K562 (cell line): ENCODE results near the gene KMT2E. TPM values are rescaled to one million over a fixed set of nuclear protein-coding genes. Genes with fewer than 3 reads are reported as not detected.

Source experiments
- ATAC-seq: fragments of 200-7000 bp; cut with Tn5 transposase; 3 replicates; pipeline ENCODE4 v1.9.1; 2020; ENCODE audit warnings: moderate library complexity
- BruUV-seq: library from RNA; stranded (reverse); fragments of 400-500 nt; replicated peaks from 2 replicates; lab custom pipeline; 2021; lab: Mats Ljungman, UMichigan
- CTCF ChIA-PET: fragments of 300-600 bp; formaldehyde crosslinking; extraction: SDS; loops from one replicate; lab custom pipeline; 2021; ENCODE audit warnings: low intra/inter-chr PET ratio; lab: Yijun Ruan, JAX
- POLR2A ChIA-PET: fragments of 300-600, 350-650 bp; sonication (Branson Sonifier 250); formaldehyde crosslinking; extraction: SDS; loops from one replicate; lab custom pipeline; 2021; ENCODE audit warnings: antibody characterized with exemption, inconsistent platforms; lab: Yijun Ruan, JAX
- DNase-seq, 4 experiments: peaks; one replicate each; pipeline versions ENCODE4 v3.0.0 to v3.0.0-alpha.2; 2011 to 2018; ENCODE audit warnings: low spot score in 3 of 4, mixed read lengths in 3 of 4; ENCODE audit errors: extremely low read depth in 1 of 4
- FAIRE-seq: peaks from 2 replicates; lab custom pipeline; 2011; peaks lifted over from hg19 to GRCh38; lab: Jason Lieb, UNC
- H2AFZ ChIP-seq: 2 replicates; pipeline ENCODE4 v1.6.0; 2011; ENCODE audit warnings: low read depth, low read length, control low read depth, inconsistent platforms
- H3K27ac ChIP-seq: fragments of 200-600 bp; 3 replicates; pipeline ENCODE4 v1.8.0; 2011; ENCODE audit warnings: low read depth, mild to moderate bottlenecking, control low read depth, inconsistent platforms, low read length, moderate library complexity, mixed read lengths; ENCODE audit errors: extremely low read depth
- H3K27me3 ChIP-seq, 2 experiments: fragments of 300-600 bp in 1 of 2; 2 replicates in 1 of 2; 3 replicates in 1 of 2; pipeline versions ENCODE4 v1.6.0 to v1.8.0; 2011; ENCODE audit warnings: inconsistent platforms in 2 of 2, low read length in 2 of 2, mild to moderate bottlenecking in 1 of 2, mixed read lengths in 1 of 2, moderate library complexity in 1 of 2; ENCODE audit not compliant: control insufficient read depth in 2 of 2, insufficient read depth in 2 of 2
- H3K36me3 ChIP-seq: fragments of 300-600 bp; 3 replicates; pipeline ENCODE4 v1.8.0; 2011; ENCODE audit warnings: mild to moderate bottlenecking, low read length, inconsistent platforms; ENCODE audit not compliant: control insufficient read depth, insufficient read depth
- H3K4me1 ChIP-seq, 2 experiments: fragments of 200-600 bp in 1 of 2; replicated peaks in 1 of 2; 2 replicates in 1 of 2; 3 replicates in 1 of 2; pipeline versions ENCODE4 v1.5.1 to v1.8.0; 2011; ENCODE audit warnings: inconsistent platforms in 2 of 2, low read length in 2 of 2, mild to moderate bottlenecking in 1 of 2, mixed read lengths in 1 of 2, moderate library complexity in 1 of 2; ENCODE audit not compliant: control insufficient read depth in 2 of 2, insufficient read depth in 2 of 2
- H3K4me2 ChIP-seq: 2 replicates; pipeline ENCODE4 v1.6.1; 2011; ENCODE audit warnings: low read length, control low read depth, inconsistent platforms, mixed read lengths; ENCODE audit not compliant: insufficient read depth
- H3K4me3 ChIP-seq: fragments of 200-600 bp; sonication (generic), shearing (Covaris generic); 2 replicates; pipeline ENCODE4 v1.5.1; 2016; ENCODE audit warnings: control low read depth, inconsistent platforms
- H3K79me2 ChIP-seq: fragments of 200-600 bp; 3 replicates; pipeline ENCODE4 v1.8.0; 2011; ENCODE audit warnings: low read length, inconsistent platforms; ENCODE audit not compliant: control insufficient read depth, insufficient read depth
- H3K9ac ChIP-seq, 2 experiments: 2 replicates each; pipeline versions ENCODE4 v1.6.0 to v1.6.1; 2011; ENCODE audit warnings: low read depth in 2 of 2, low read length in 2 of 2, control low read depth in 1 of 2, inconsistent platforms in 1 of 2, mild to moderate bottlenecking in 1 of 2, mixed read lengths in 1 of 2; ENCODE audit not compliant: insufficient read depth in 1 of 2
- H3K9me1 ChIP-seq: one replicate; pipeline ENCODE4 v1.6.0; 2011; ENCODE audit warnings: inconsistent platforms, mild to moderate bottlenecking, low read length, moderate library complexity; ENCODE audit not compliant: control insufficient read depth, insufficient read depth
- H3K9me3 ChIP-seq: replicated peaks from 2 replicates; pipeline ENCODE4 v1.5.1; 2011; ENCODE audit warnings: low read depth, low read length, inconsistent platforms; ENCODE audit not compliant: control insufficient read depth, insufficient read depth
- H4K20me1 ChIP-seq: replicated peaks from 2 replicates; pipeline ENCODE4 v1.6.1; 2011; ENCODE audit warnings: low read length, inconsistent platforms, mixed read lengths; ENCODE audit not compliant: control insufficient read depth, insufficient read depth
- CTCF ChIP-seq, 3 experiments: IDR thresholded peaks in 2 of 3; conservative IDR thresholded peaks in 1 of 3; 2 replicates each; pipeline ENCODE4 v1.5.1; 2011 to 2012; ENCODE audit warnings: low read length in 3 of 3, mild to moderate bottlenecking in 3 of 3, control low read depth in 2 of 3, improper control_type of control experiment in 1 of 3, inconsistent platforms in 1 of 3, low read depth in 1 of 3, mixed read lengths in 1 of 3, moderate library complexity in 1 of 3; ENCODE audit not compliant: insufficient read depth in 2 of 3
- MECOM ChIP-seq: fragments of 250-450 bp; sonication (Bioruptor Pico); IDR thresholded peaks from 2 replicates; pipeline ENCODE4 v1.8.0; 2022; ENCODE audit warnings: inconsistent platforms
- RAD21 ChIP-seq, 2 experiments: fragments of 250-450 bp in 1 of 2; fragments of 450-650 bp in 1 of 2; sonication (Bioruptor Pico) in 1 of 2; formaldehyde crosslinking in 1 of 2; IDR thresholded peaks in 1 of 2; conservative IDR thresholded peaks in 1 of 2; 2 replicates each; pipeline versions ENCODE4 v1.4.0 to v1.8.0; 2020 to 2022; ENCODE audit warnings: mild to moderate bottlenecking in 2 of 2, moderate library complexity in 1 of 2
- RFX7 ChIP-seq: fragments of 250-450 bp; sonication (Bioruptor Pico); IDR thresholded peaks from 2 replicates; pipeline ENCODE4 v1.5.1; 2021; ENCODE audit warnings: mild to moderate bottlenecking
- TBP ChIP-seq: optimal IDR thresholded peaks from 2 replicates; pipeline ENCODE3; 2011; ENCODE audit warnings: low read depth, low read length, improper control_type of control experiment
- THAP7 ChIP-seq: fragments of 250-450 bp; sonication (Bioruptor Pico); IDR thresholded peaks from 2 replicates; pipeline ENCODE4 v1.5.0; 2021
- ZNF124 ChIP-seq: sonication (generic); formaldehyde crosslinking; IDR thresholded peaks from 2 replicates; pipeline ENCODE4 v1.8.1; 2022; ENCODE audit warnings: missing genetic modification reagents
- ZSCAN29 ChIP-seq: fragments of 450-650 bp; IDR thresholded peaks from 2 replicates; pipeline ENCODE4 v1.6.1; 2017
- WGBS: fragments of 100-300 bp; shearing (Covaris generic); methylation state at CpG from one replicate; pipeline ENCODE4 v1.1.6; 2016; ENCODE audit warnings: low coverage, mixed read lengths; ENCODE audit not compliant: insufficient coverage; ENCODE audit errors: missing lambda C conversion rate; 5-methylcytosine and 5-hydroxymethylcytosine counted together
- in situ Hi-C: fragments of 300-500 bp; cut with MboI; formaldehyde crosslinking; loops from 4 replicates; pipeline ENCODE4 v1.15.0; 2018; ENCODE audit warnings: inconsistent platforms, mixed read lengths
- intact Hi-C: fragments of 100-400 bp; cut with micrococcal nuclease; formaldehyde crosslinking; loops from 2 replicates; pipeline ENCODE4 v1.14.2; 2022
- polyA plus RNA-seq, 8 experiments: library from polyadenylated mRNA; depleted of rRNA in 4 of 8; stranded (reverse) in 5 of 8; unstranded in 3 of 8; fragments of >200 nt; fragmentation: Nextera tagmentation in 2 of 8; fragmentation: Illumina TruSeq in 1 of 8; extraction: Ambion mirVana in 2 of 8; extraction: Trizol in 1 of 8; gene quantifications; 2 replicates each; pipeline versions ENCODE4 v1.2.1 to v1.2.3, GENCODE V29; 2011 to 2014; ENCODE audit warnings: inconsistent platforms in 1 of 8, missing spikeins in 1 of 8
- total RNA-seq, 7 experiments: library from RNA; depleted of rRNA in 6 of 7; stranded (reverse); fragments of >200 nt in 6 of 7; fragmentation: Illumina TruSeq in 2 of 7; extraction: Trizol in 2 of 7; gene quantifications; 2 replicates each; pipeline versions ENCODE4 v1.2.1 to v1.2.3, GENCODE V29; 2011 to 2021; ENCODE audit warnings: low replicate concordance in 1 of 7

Gene KMT2E
- total and polyA plus RNA-seq, 9 of the 15 experiments (the other 6 are each of a cell fraction or from before 2014, with no cell fraction given) = 8.9 to 55.3 (median 38.1) TPM

- no peaks in the 10 kb centered on the region for H3K9me3 ChIP-seq
- H3K4me3 ChIP-seq = no peak overlapping the region
- no peak overlapping the region for H3K9ac ChIP-seq
- H3K4me1 ChIP-seq = peaks cover 0 to 12% of the 10 kb centered on the region in 2 experiments; a peak in 3 of 5 replicates
- FAIRE-seq = no peak
- no peak for ATAC-seq
- peaks cover 3% of the 10 kb centered on the region for H4K20me1 ChIP-seq
- DNase-seq = no peak
- no peak overlapping the region for H2AFZ ChIP-seq
- POLR2A ChIA-PET = interaction anchor here (0.9 to 1.6 kb wide), 2 partner anchors 11 to 30 kb away, joined by 3 to 4 read pairs; no protein-coding TSS in a partner anchor
- no TSS peak for BruUV-seq
- intact Hi-C loops (loop anchor here (10.0 kb wide), 1 partner anchor 155 kb away; no protein-coding TSS in a partner anchor), in situ Hi-C loops (no loop called here)
- no peak for TF ChIP-seq TBP
- TF ChIP-seq RFX7 (CRISPR knock-in tag) = no peak
- peaks cover 32% of the 10 kb centered on the region for H3K36me3 ChIP-seq
- no peak overlapping the region for H3K4me2 ChIP-seq
- H3K27ac ChIP-seq = no peak overlapping the region
- H3K9me1 ChIP-seq = no peaks in the 10 kb centered on the region
- peaks cover 6% of the 10 kb centered on the region; the same call in 1 of the 3 replicates for H3K79me2 ChIP-seq
- H3K27me3 ChIP-seq = no peaks in the 10 kb centered on the region
- CTCF ChIA-PET = no interaction called here
These were observed 125.4 kb downstream of the KMT2E start for GRCh38 chr7:105139381-105139780.

GRCh38 chr7:105141068-105141467 lies 127.1 kb downstream of the KMT2E start:
- in situ Hi-C loops = no loop called here
- ATAC-seq (peak; percentile 71), DNase-seq (peak; percentile 43 to 57 (median 50)), FAIRE-seq (peak; percentile 74)
- Histone ChIP-seq H3K79me2 (no peaks in the 10 kb centered on the region; the same call in 2 of the 3 replicates), H4K20me1 (peaks cover 3% of the 10 kb centered on the region), H3K9ac (no peak overlapping the region), H2AFZ (no peak overlapping the region), H3K9me1 (no peaks in the 10 kb centered on the region), H3K27me3 (no peaks in the 10 kb centered on the region), H3K4me2 (no peak overlapping the region), H3K36me3 (peaks cover 32% of the 10 kb centered on the region), H3K4me3 (no peak overlapping the region), H3K4me1 (peaks cover 0 to 10% of the 10 kb centered on the region in 2 experiments; a peak in 3 of 5 replicates), H3K27ac (no peak overlapping the region), H3K9me3 (no peaks in the 10 kb centered on the region)
- ChIA-PET CTCF (interaction anchor here (0.6 kb wide), 2 partner anchors 264 to 353 kb away, joined by 3 to 4 read pairs; no protein-coding TSS in a partner anchor), POLR2A (interaction anchor here (0.5 to 1.3 kb wide), 4 partner anchors 13 to 297 kb away, joined by 3 to 7 read pairs (median 4); no protein-coding TSS in a partner anchor)
- no TSS peak for BruUV-seq
- intact Hi-C loops = no loop called here
- WGBS = 67% methylated on average over 6 of the region's 6 CpGs
- TF ChIP-seq RAD21 (CRISPR knock-in tag; conservative IDR thresholded peaks at IDR 0.05 in 1 of 2, IDR thresholded peaks at IDR 0.05 in 1 of 2) (peak; percentile 18 to 52; a peak in 3 of 4 replicates), CTCF (IDR thresholded peaks at IDR 0.05 in 2 of 3, conservative IDR thresholded peaks at IDR 0.05 in 1 of 3; ENCODE audit: insufficient read depth in 2 of 3, low read depth in 1 of 3, low read length in 3 of 3) (peak; percentile 47 to 57 (median 56)), ZSCAN29 (no peak), ZNF124 (no peak), THAP7 (CRISPR knock-in tag) (no peak), MECOM (CRISPR knock-in tag) (0 out of 2 replicates have a peak, but pooled peaks have one; percentile 15)
